ENCODE measurements around the gene NXNL1.
A peak's percentile ranks its signal among the peaks of the same experiment; 100 is the strongest.

Gene NXNL1

GRCh38 chr19:17496337-17496997, 35.7 kb upstream of the NXNL1 start (continued):
- TF ChIP-seq ZNF768 (tag by site-specific recombination; IDR thresholded peaks at IDR 0.05) (no peak), CTCF (tag by site-specific recombination; IDR thresholded peaks at IDR 0.05) (peak; percentile 98)

GRCh38 chr19:17495639-17496296, 35.0 kb upstream of the NXNL1 start:
- TF ChIP-seq BCL11A (tag by site-specific recombination; IDR thresholded peaks at IDR 0.05; ENCODE audit: low read depth) (no peak), ZNF664 (tag by site-specific recombination; IDR thresholded peaks at IDR 0.05) (peak; percentile 92), ZNF623 (tag by site-specific recombination; IDR thresholded peaks at IDR 0.05) (peak; percentile 93), ZNF423 (tag by site-specific recombination; IDR thresholded peaks at IDR 0.05) (no peak), ZBTB21 (tag by site-specific recombination; IDR thresholded peaks at IDR 0.05) (no peak), ZNF112 (tag by site-specific recombination; IDR thresholded peaks at IDR 0.05) (no peak), ZNF248 (tag by site-specific recombination; IDR thresholded peaks at IDR 0.05) (no peak), ZSCAN4 (tag by site-specific recombination; IDR thresholded peaks at IDR 0.05) (no peak), ZNF350 (tag by site-specific recombination; IDR thresholded peaks at IDR 0.05) (no peak), INSM2 (tag by site-specific recombination; IDR thresholded peaks at IDR 0.05) (no peak), ZNF366 (tag by site-specific recombination; conservative IDR thresholded peaks at IDR 0.05) (no peak), ZNF311 (tag by site-specific recombination; IDR thresholded peaks at IDR 0.05; ENCODE audit: borderline replicate concordance) (no peak), KLF16 (tag by site-specific recombination; IDR thresholded peaks at IDR 0.05) (no peak), ZNF302 (tag by site-specific recombination; IDR thresholded peaks at IDR 0.05; ENCODE audit: low read depth) (no peak), ZNF610 (tag by site-specific recombination; IDR thresholded peaks at IDR 0.05; ENCODE audit: borderline replicate concordance) (no peak), ZNF555 (tag by site-specific recombination; conservative IDR thresholded peaks at IDR 0.05) (no peak), ZNF239 (tag by site-specific recombination; IDR thresholded peaks at IDR 0.05) (no peak), ELK4 (IDR thresholded peaks at IDR 0.05; ENCODE audit: borderline replicate concordance, low read depth, low read length) (no peak)
- no peaks in the 10 kb centered on the region for H3K9me3 ChIP-seq (ENCODE audit: control insufficient read depth, insufficient read depth, low read depth, low read length)
- no peak overlapping the region for H3K27ac ChIP-seq (ENCODE audit: extremely low read depth, low read depth, low read length)
- ChIA-PET CTCF (interaction anchor here (0.6 to 3.8 kb wide), 60 partner anchors 9 to 1123 kb away, joined by 3 to 31 read pairs (median 4); partner anchors contain the start of genes PGLS and SLC27A1), POLR2A (no interaction called here)
- H3K36me3 ChIP-seq (ENCODE audit: control insufficient read depth in 2 of 2, insufficient read depth in 1 of 2, low read length in 2 of 2): peaks cover 0 to 4% of the 10 kb centered on the region in 2 experiments; a peak in 1 of 3 replicates
- no peak overlapping the region for H3K4me3 ChIP-seq (ENCODE audit: low read depth, low read length)
- no peaks in the 10 kb centered on the region for H3K4me1 ChIP-seq (ENCODE audit: control insufficient read depth, insufficient read depth, low read length)

Measured in HEK293 (cell line).